ENCODE measurements around the gene VIPAS39.

Gene VIPAS39

GRCh38 chr14:77406086-77406485 lies 51.3 kb downstream of the VIPAS39 start:
- no peak for DNase-seq (ENCODE audit: low read depth in 3 of 3)

- DNase-seq (ENCODE audit: low read depth in 3 of 3): no peak
Observed at GRCh38 chr14:77403768-77404167, 53.6 kb downstream of the VIPAS39 start.

- no peak for DNase-seq (ENCODE audit: low read depth in 3 of 3)
Observed at GRCh38 chr14:77400216-77400615, 57.2 kb downstream of the VIPAS39 start.

GRCh38 chr14:77390188-77390587 lies 67.2 kb downstream of the VIPAS39 start:
- DNase-seq (ENCODE audit: low read depth in 3 of 3): no peak

GRCh38 chr14:77378701-77379100 lies 78.7 kb downstream of the VIPAS39 start:
- DNase-seq (ENCODE audit: low read depth in 3 of 3): no peak

GRCh38 chr14:77377502-77377844 lies 79.9 kb downstream of the VIPAS39 start:
- no peak for DNase-seq (ENCODE audit: low read depth in 3 of 3)

GRCh38 chr14:77376771-77377501 lies 80.5 kb downstream of the VIPAS39 start, which contains the start of the genes SAMD15 and TMED8:
TSS of gene SAMD15 (plus strand) at chr14:77377379. CDS start at chr14:77377419, 40 bp downstream.
TSS of gene TMED8 (minus strand) at chr14:77377094. CDS start at chr14:77377053, 41 bp downstream.
- peak; percentile 59 to 82 (median 62) for DNase-seq (ENCODE audit: low read depth in 3 of 3)
